Activated naive CD4-positive, alpha-beta T cell treated with anti-CD3 and anti-CD28 coated beads, Interleukin-2, amount 50 U/mL, for 24 hours (primary cell): ENCODE results near the gene BARX1.
A peak's percentile ranks its signal among the peaks of the same experiment; 100 is the strongest.

Experiments used
- H3K27ac Mint-ChIP-seq: one replicate; pipeline ENCODE4 v1.8.0; 2021; ENCODE audit warnings: mild to moderate bottlenecking, mixed read lengths
- H3K27me3 Mint-ChIP-seq: one replicate; pipeline ENCODE4 v1.8.0; 2021; ENCODE audit warnings: mixed read lengths
- H3K36me3 Mint-ChIP-seq: one replicate; pipeline ENCODE4 v1.8.0; 2021; ENCODE audit warnings: mixed read lengths
- H3K4me1 Mint-ChIP-seq: one replicate; pipeline ENCODE4 v1.8.0; 2021; ENCODE audit warnings: mixed read lengths
- H3K4me3 Mint-ChIP-seq: one replicate; pipeline ENCODE4 v1.8.0; 2021; ENCODE audit warnings: mild to moderate bottlenecking, mixed read lengths
- H3K9me3 Mint-ChIP-seq: one replicate; pipeline ENCODE4 v1.8.0; 2021; ENCODE audit warnings: mixed read lengths

BARX1 gene

GRCh38 chr9:93918061-93918460, 37.1 kb downstream of the BARX1 start:
- Mint-ChIP-seq H3K27ac (no peak overlapping the region), H3K4me1 (no peaks in the 10 kb centered on the region), H3K4me3 (no peak overlapping the region)

GRCh38 chr9:93917121-93917853, 37.9 kb downstream of the BARX1 start:
- Mint-ChIP-seq H3K9me3 (no peaks in the 10 kb centered on the region), H3K4me3 (no peak overlapping the region), H3K27me3 (no peaks in the 10 kb centered on the region), H3K27ac (no peak overlapping the region), H3K36me3 (no peaks in the 10 kb centered on the region), H3K4me1 (no peaks in the 10 kb centered on the region)

More at GRCh38 chr9:93918061-93918460, 37.1 kb downstream of the BARX1 start:
- Mint-ChIP-seq H3K9me3 (no peaks in the 10 kb centered on the region), H3K36me3 (no peaks in the 10 kb centered on the region), H3K27me3 (no peaks in the 10 kb centered on the region)

- Mint-ChIP-seq H3K36me3 (no peaks in the 10 kb centered on the region), H3K27me3 (no peaks in the 10 kb centered on the region), H3K4me1 (no peaks in the 10 kb centered on the region), H3K27ac (no peak overlapping the region), H3K4me3 (no peak overlapping the region), H3K9me3 (no peaks in the 10 kb centered on the region)
Observed at GRCh38 chr9:93916358-93916757, 38.8 kb downstream of the BARX1 start.

GRCh38 chr9:93911801-93912554, 43.2 kb downstream of the BARX1 start:
- Mint-ChIP-seq H3K4me1 (peaks cover 10% of the 10 kb centered on the region), H3K36me3 (no peaks in the 10 kb centered on the region), H3K4me3 (no peak overlapping the region), H3K27ac (no peak overlapping the region), H3K9me3 (no peaks in the 10 kb centered on the region), H3K27me3 (no peaks in the 10 kb centered on the region)

- Mint-ChIP-seq H3K4me1 (peaks cover 10% of the 10 kb centered on the region), H3K27me3 (no peaks in the 10 kb centered on the region), H3K4me3 (no peak overlapping the region), H3K9me3 (no peaks in the 10 kb centered on the region), H3K27ac (no peak overlapping the region), H3K36me3 (no peaks in the 10 kb centered on the region)
Observed at GRCh38 chr9:93911136-93911745, 43.9 kb downstream of the BARX1 start.

- Mint-ChIP-seq H3K36me3 (no peaks in the 10 kb centered on the region), H3K9me3 (no peaks in the 10 kb centered on the region), H3K27ac (no peak overlapping the region), H3K27me3 (no peaks in the 10 kb centered on the region), H3K4me1 (peaks cover 10% of the 10 kb centered on the region), H3K4me3 (no peak overlapping the region)
Observed at GRCh38 chr9:93910598-93910997, 44.6 kb downstream of the BARX1 start.

GRCh38 chr9:93910196-93910595, 45.0 kb downstream of the BARX1 start:
- H3K27ac Mint-ChIP-seq, result no peak overlapping the region

GRCh38 chr9:93909242-93909616, 45.9 kb downstream of the BARX1 start:
- Mint-ChIP-seq H3K27me3 (no peaks in the 10 kb centered on the region), H3K36me3 (no peaks in the 10 kb centered on the region), H3K4me3 (no peak overlapping the region), H3K9me3 (no peaks in the 10 kb centered on the region), H3K27ac (no peak overlapping the region), H3K4me1 (peaks cover 10% of the 10 kb centered on the region)

More at GRCh38 chr9:93910196-93910595, 45.0 kb downstream of the BARX1 start:
- Mint-ChIP-seq H3K36me3 (no peaks in the 10 kb centered on the region), H3K4me3 (no peak overlapping the region), H3K27me3 (no peaks in the 10 kb centered on the region), H3K4me1 (peaks cover 10% of the 10 kb centered on the region), H3K9me3 (no peaks in the 10 kb centered on the region)

GRCh38 chr9:93908591-93909241, 46.4 kb downstream of the BARX1 start:
- H3K27me3 Mint-ChIP-seq, result no peaks in the 10 kb centered on the region
- H3K27ac Mint-ChIP-seq, result no peak overlapping the region
- H3K36me3 Mint-ChIP-seq, result no peaks in the 10 kb centered on the region
- no peaks in the 10 kb centered on the region for H3K9me3 Mint-ChIP-seq
- no peak overlapping the region for H3K4me3 Mint-ChIP-seq
- H3K4me1 Mint-ChIP-seq, result peaks cover 10% of the 10 kb centered on the region

GRCh38 chr9:93907551-93908199, 47.5 kb downstream of the BARX1 start:
- Mint-ChIP-seq H3K9me3 (no peaks in the 10 kb centered on the region), H3K4me1 (peaks cover 10% of the 10 kb centered on the region), H3K27ac (no peak overlapping the region), H3K4me3 (no peak overlapping the region), H3K36me3 (no peaks in the 10 kb centered on the region), H3K27me3 (no peaks in the 10 kb centered on the region)

- Mint-ChIP-seq H3K27me3 (no peaks in the 10 kb centered on the region), H3K4me3 (no peak overlapping the region), H3K27ac (no peak overlapping the region), H3K36me3 (no peaks in the 10 kb centered on the region), H3K9me3 (no peaks in the 10 kb centered on the region), H3K4me1 (peaks cover 10% of the 10 kb centered on the region)
Observed at GRCh38 chr9:93906195-93906880, 48.8 kb downstream of the BARX1 start.

GRCh38 chr9:93905473-93906133, 49.6 kb downstream of the BARX1 start:
- no peaks in the 10 kb centered on the region for H3K9me3 Mint-ChIP-seq
- H3K36me3 Mint-ChIP-seq, result no peaks in the 10 kb centered on the region
- no peak overlapping the region for H3K4me3 Mint-ChIP-seq
- H3K27me3 Mint-ChIP-seq, result no peaks in the 10 kb centered on the region
- H3K27ac Mint-ChIP-seq, result no peak overlapping the region
- peaks cover 10% of the 10 kb centered on the region for H3K4me1 Mint-ChIP-seq

- H3K9me3 Mint-ChIP-seq, result no peaks in the 10 kb centered on the region
- H3K27ac Mint-ChIP-seq, result peak overlapping the region; percentile 82
- H3K27me3 Mint-ChIP-seq, result no peaks in the 10 kb centered on the region
- H3K36me3 Mint-ChIP-seq, result no peaks in the 10 kb centered on the region
- H3K4me3 Mint-ChIP-seq, result no peak overlapping the region
- peaks cover 16% of the 10 kb centered on the region for H3K4me1 Mint-ChIP-seq
Observed at GRCh38 chr9:93904649-93905472, 50.3 kb downstream of the BARX1 start.
